ENCODE measurements around the gene GALM.

Gene GALM

GRCh38 chr2:38765149-38765548 lies 99.2 kb downstream of the GALM start:
- no peaks in the 10 kb centered on the region for H4K20me1 ChIP-seq
- no peaks in the 10 kb centered on the region for H3K9me3 ChIP-seq (replicated peaks in 1 of 11)
- no peaks in the 10 kb centered on the region for H3K4me1 ChIP-seq
- no peak overlapping the region for H3K9ac ChIP-seq
- TF ChIP-seq Cebpa-rat (IDR thresholded peaks at IDR 0.05) = no peak
- no peaks in the 10 kb centered on the region for H3K27me3 ChIP-seq
- H3K27ac ChIP-seq = no peak overlapping the region
- no peaks in the 10 kb centered on the region for H3K36me3 ChIP-seq
- no peak overlapping the region for H3K4me2 ChIP-seq
- no peak overlapping the region for H3K4me3 ChIP-seq

DNA sequence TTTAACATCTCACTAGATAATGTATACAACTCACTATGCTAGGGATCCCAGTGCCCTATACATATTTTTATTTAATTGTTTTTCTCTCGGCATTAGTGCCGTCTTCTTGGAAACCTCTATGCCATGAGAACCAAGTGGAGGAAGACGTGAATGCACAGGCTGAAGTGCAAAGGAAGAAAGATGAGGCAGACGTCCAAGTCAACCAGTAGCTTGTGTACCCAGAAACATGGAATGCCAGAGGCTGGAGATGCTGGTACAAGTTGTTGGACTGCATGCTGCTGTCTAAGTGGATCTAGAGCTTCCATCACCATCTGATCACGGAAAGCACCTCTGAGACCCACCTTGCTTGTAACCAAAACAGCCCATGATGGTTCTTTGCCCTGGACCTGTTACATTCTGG lies 99.6 kb downstream of the GALM start:
- H3K4me3 ChIP-seq = no peak overlapping the region
- H3K9me3 ChIP-seq (replicated peaks in 1 of 11) = no peaks in the 10 kb centered on the region
- no peak overlapping the region for H3K4me2 ChIP-seq
- no peaks in the 10 kb centered on the region for H3K36me3 ChIP-seq
- no peaks in the 10 kb centered on the region for H3K4me1 ChIP-seq
- H4K20me1 ChIP-seq = no peaks in the 10 kb centered on the region
- H3K27ac ChIP-seq = no peak overlapping the region
- H3K27me3 ChIP-seq = no peaks in the 10 kb centered on the region
- H3K9ac ChIP-seq = no peak overlapping the region
- TF ChIP-seq Cebpa-rat (IDR thresholded peaks at IDR 0.05) = no peak

DNA sequence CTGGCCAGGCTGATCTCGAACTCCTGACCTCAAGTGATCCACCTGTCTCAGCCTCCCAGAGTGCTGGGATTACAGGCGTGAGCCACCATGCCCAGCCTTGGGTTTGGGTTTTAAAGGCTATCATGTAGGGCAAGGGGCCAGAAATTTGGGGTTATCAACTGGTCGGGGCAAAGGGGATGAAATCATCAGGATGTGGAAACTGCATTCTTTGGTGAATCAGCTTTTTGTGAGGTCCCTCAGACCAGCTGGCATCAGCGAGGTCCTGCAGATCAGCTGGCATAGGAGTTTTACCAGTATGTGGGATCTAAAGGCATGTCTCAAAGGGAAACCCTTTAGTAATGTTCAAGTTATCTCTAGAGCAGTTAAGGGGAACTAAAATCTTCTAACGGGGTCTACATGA lies 105.7 kb downstream of the GALM start:
- Histone ChIP-seq H4K20me1 (no peaks in the 10 kb centered on the region), H3K4me2 (peak overlapping the region in 3 of 11 experiments; percentile 21 to 27 (median 24); a peak in 4 of 22 replicates), H3K9me3 (replicated peaks in 1 of 11) (peaks cover 0 to 5% (median 0%) of the 10 kb centered on the region in 11 experiments; a peak in 1 of 22 replicates), H3K4me3 (no peak overlapping the region), H3K9ac (no peak overlapping the region), H3K4me1 (peaks cover 0 to 14% (median 0%) of the 10 kb centered on the region in 10 experiments; a peak in 6 of 20 replicates), H3K27ac (no peak overlapping the region), H3K36me3 (no peaks in the 10 kb centered on the region), H3K27me3 (no peaks in the 10 kb centered on the region)
- TF ChIP-seq Cebpa-rat (IDR thresholded peaks at IDR 0.05) = no peak

GRCh38 chr2:38775097-38775920 lies 109.4 kb downstream of the GALM start:
- Histone ChIP-seq H3K4me3 (no peak overlapping the region), H3K4me1 (peaks cover 7 to 23% (median 11%) of the 10 kb centered on the region in 10 experiments), H4K20me1 (no peaks in the 10 kb centered on the region), H3K9ac (no peak overlapping the region), H3K4me2 (no peak overlapping the region), H3K27me3 (no peaks in the 10 kb centered on the region), H3K36me3 (peaks cover 2 to 8% (median 7%) of the 10 kb centered on the region in 11 experiments; a peak in 14 of 22 replicates), H3K27ac (no peak overlapping the region), H3K9me3 (replicated peaks in 1 of 11) (peaks cover 0 to 5% (median 0%) of the 10 kb centered on the region in 11 experiments; a peak in 1 of 22 replicates)
- no peak for TF ChIP-seq Cebpa-rat (IDR thresholded peaks at IDR 0.05)

GRCh38 chr2:38775921-38776225 lies 110.0 kb downstream of the GALM start:
- Histone ChIP-seq H3K4me2 (no peak overlapping the region), H4K20me1 (no peaks in the 10 kb centered on the region), H3K27me3 (no peaks in the 10 kb centered on the region), H3K9ac (no peak overlapping the region), H3K4me1 (peaks cover 7 to 23% (median 11%) of the 10 kb centered on the region in 10 experiments), H3K4me3 (no peak overlapping the region), H3K27ac (no peak overlapping the region), H3K36me3 (peaks cover 7 to 14% (median 11%) of the 10 kb centered on the region in 11 experiments; a peak in 20 of 22 replicates), H3K9me3 (replicated peaks in 1 of 11) (peaks cover 0 to 5% (median 0%) of the 10 kb centered on the region in 11 experiments; a peak in 1 of 22 replicates)
- TF ChIP-seq Cebpa-rat (IDR thresholded peaks at IDR 0.05) = no peak

GRCh38 chr2:38776531-38776930 lies 110.6 kb downstream of the GALM start:
- Histone ChIP-seq H3K27ac (no peak overlapping the region), H3K27me3 (no peaks in the 10 kb centered on the region), H3K9ac (no peak overlapping the region)

DNA sequence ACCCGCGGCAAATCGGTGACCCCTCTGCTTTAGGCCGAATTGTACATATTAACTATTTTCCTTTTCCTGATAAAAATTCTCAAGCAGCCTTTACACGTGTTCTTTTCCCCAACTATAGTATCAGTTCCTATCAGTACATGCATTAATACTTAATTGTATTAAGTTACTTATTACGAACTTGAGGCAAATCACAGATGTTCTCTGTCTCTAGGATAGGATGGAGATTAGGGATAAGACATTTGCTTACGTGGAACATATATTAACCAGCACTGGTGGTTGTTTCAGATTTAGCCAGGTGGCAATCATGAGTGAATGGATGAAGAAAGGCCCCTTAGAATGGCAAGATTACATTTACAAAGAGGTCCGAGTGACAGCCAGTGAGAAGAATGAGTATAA lies 112.8 kb downstream of the GALM start:
- Histone ChIP-seq H3K4me3 (peak overlapping the region; percentile 62 to 84 (median 70)), H3K36me3 (peaks cover 21 to 32% (median 25%) of the 10 kb centered on the region in 11 experiments), H3K4me2 (peak overlapping the region; percentile 73 to 90 (median 84)), H3K9me3 (replicated peaks in 1 of 11) (no peaks in the 10 kb centered on the region), H3K4me1 (peaks cover 7 to 11% (median 10%) of the 10 kb centered on the region in 10 experiments; a peak in 19 of 20 replicates), H3K9ac (peak overlapping the region; percentile 66 to 86 (median 79)), H4K20me1 (no peaks in the 10 kb centered on the region), H3K27me3 (no peaks in the 10 kb centered on the region), H3K27ac (peak overlapping the region in 10 of 11 experiments; percentile 33 to 81 (median 74); a peak in 19 of 22 replicates)
- TF ChIP-seq Cebpa-rat (IDR thresholded peaks at IDR 0.05) = no peak

More at GRCh38 chr2:38776531-38776930, 110.6 kb downstream of the GALM start:
- Histone ChIP-seq H3K36me3 (peaks cover 14 to 20% (median 18%) of the 10 kb centered on the region in 11 experiments), H3K4me3 (no peak overlapping the region), H3K4me1 (peaks cover 7 to 21% (median 11%) of the 10 kb centered on the region in 10 experiments), H3K4me2 (no peak overlapping the region), H4K20me1 (no peaks in the 10 kb centered on the region), H3K9me3 (replicated peaks in 1 of 11) (peaks cover 0 to 5% (median 0%) of the 10 kb centered on the region in 11 experiments; a peak in 1 of 22 replicates)
- TF ChIP-seq Cebpa-rat (IDR thresholded peaks at IDR 0.05) = no peak

GRCh38 chr2:38783586-38783985 lies 117.7 kb downstream of the GALM start:
- no peak overlapping the region for H3K27ac ChIP-seq

More at GRCh38 chr2:38783586-38783985, 117.7 kb downstream of the GALM start:
- no peaks in the 10 kb centered on the region; a peak in 1 of 22 replicates for H4K20me1 ChIP-seq
- H3K4me2 ChIP-seq = no peak overlapping the region
- H3K27me3 ChIP-seq = no peaks in the 10 kb centered on the region
- no peak overlapping the region for H3K9ac ChIP-seq
- no peak for TF ChIP-seq Cebpa-rat (IDR thresholded peaks at IDR 0.05)
- H3K4me3 ChIP-seq = no peak overlapping the region
- H3K36me3 ChIP-seq = peaks cover 21 to 39% (median 25%) of the 10 kb centered on the region in 11 experiments
- no peaks in the 10 kb centered on the region for H3K9me3 ChIP-seq (replicated peaks in 1 of 11)
- H3K4me1 ChIP-seq = peaks cover 7 to 8% (median 7%) of the 10 kb centered on the region in 10 experiments; a peak in 19 of 20 replicates
